Measurements from ENCODE around the gene ENSA. TPM values are rescaled to one million over a fixed set of nuclear protein-coding genes. Genes with fewer than 3 reads are reported as not detected.
A peak's percentile ranks its signal among the peaks of the same experiment; 100 is the strongest.
"Not testable (repeated sequence)": the region's sequence is repeated elsewhere in the genome, so short reads cannot be mapped to it uniquely, and the experiment has no call there.

Gene ENSA
- total RNA-seq, 1 experiment from 2014 or later = 194 TPM

DNA sequence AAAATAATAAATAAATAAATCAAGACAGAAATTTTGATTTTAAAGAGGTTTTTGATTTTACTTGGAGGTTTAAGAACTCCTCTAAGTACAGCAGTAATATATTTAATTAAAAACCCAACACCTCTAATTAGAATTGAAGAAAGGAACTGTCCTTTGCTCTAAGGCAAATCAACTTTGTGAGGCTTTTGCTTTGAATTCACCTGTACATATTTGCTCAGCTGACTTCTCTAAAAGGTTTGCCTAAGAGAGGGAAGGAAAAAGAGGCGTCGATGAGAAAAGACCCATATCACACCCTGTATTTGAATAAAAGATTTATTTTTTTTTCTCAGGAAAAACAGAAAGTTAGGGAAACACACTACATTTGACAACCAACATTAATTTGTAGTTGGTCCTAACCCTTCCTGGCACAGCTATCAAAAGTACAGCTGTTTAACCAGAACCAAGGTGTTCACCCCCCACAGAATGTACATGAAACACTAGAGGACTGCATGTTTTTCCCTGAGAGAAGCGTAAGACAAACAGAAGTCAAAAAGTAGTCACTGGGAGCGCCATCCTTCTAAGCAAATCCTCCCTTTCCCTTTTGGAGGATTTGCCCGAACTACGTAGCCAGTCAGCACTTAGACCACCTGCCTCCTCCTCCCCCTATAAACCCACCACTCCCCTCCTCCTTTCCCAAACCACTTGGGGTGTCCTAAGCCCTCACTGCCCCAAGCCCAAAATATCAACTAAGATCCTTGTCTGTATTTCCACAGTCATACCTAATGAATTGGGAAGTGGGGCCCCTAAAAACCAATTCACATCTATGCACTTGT, 54.9 kb downstream of the ENSA start:
- Histone ChIP-seq H3F3A (ENCODE audit: low read length, unreplicated experiment) (peaks cover 31% of the 10 kb centered on the region), H3K9me2 (replicated peaks; ENCODE audit: low read length) (no peaks in the 10 kb centered on the region), H4K20me1 (ENCODE audit: low read length) (peaks cover 64% of the 10 kb centered on the region), H3K27me3 (ENCODE audit: low read length) (no peaks in the 10 kb centered on the region), H2AFZ (ENCODE audit: low read length) (no peak overlapping the region), H3K79me2 (ENCODE audit: low read length) (peaks cover 92% of the 10 kb centered on the region), H3K4me2 (ENCODE audit: low read length) (peak overlapping the region; percentile 92), H3K9me3 (ENCODE audit: low read length) (no peaks in the 10 kb centered on the region), H3K4me1 (ENCODE audit: insufficient read depth, low read length) (peaks cover 36% of the 10 kb centered on the region), H3K27ac (ENCODE audit: low read length) (peak overlapping the region; percentile 2; the same call in 1 of the 2 replicates), H3K9ac (ENCODE audit: low read length) (no peak overlapping the region), H3K36me3 (ENCODE audit: low read depth, low read length) (peaks cover 68% of the 10 kb centered on the region), H3K4me3 (ENCODE audit: low read length) (peak overlapping the region; percentile 93)
- no TSS peak for BruUV-seq (replicated peaks)
- CTCF ChIA-PET = no interaction called here
- POLR2A ChIA-PET (ENCODE audit: unreplicated experiment) = interaction anchor here (0.5 kb wide), 1 partner anchor 335 kb away, joined by 9 read pairs; no protein-coding TSS in a partner anchor
- TF ChIP-seq EZH2phosphoT487 (IDR thresholded peaks at IDR 0.05; ENCODE audit: borderline replicate concordance, low read length) = no peak
- TF ChIP-seq, protein P1, sequence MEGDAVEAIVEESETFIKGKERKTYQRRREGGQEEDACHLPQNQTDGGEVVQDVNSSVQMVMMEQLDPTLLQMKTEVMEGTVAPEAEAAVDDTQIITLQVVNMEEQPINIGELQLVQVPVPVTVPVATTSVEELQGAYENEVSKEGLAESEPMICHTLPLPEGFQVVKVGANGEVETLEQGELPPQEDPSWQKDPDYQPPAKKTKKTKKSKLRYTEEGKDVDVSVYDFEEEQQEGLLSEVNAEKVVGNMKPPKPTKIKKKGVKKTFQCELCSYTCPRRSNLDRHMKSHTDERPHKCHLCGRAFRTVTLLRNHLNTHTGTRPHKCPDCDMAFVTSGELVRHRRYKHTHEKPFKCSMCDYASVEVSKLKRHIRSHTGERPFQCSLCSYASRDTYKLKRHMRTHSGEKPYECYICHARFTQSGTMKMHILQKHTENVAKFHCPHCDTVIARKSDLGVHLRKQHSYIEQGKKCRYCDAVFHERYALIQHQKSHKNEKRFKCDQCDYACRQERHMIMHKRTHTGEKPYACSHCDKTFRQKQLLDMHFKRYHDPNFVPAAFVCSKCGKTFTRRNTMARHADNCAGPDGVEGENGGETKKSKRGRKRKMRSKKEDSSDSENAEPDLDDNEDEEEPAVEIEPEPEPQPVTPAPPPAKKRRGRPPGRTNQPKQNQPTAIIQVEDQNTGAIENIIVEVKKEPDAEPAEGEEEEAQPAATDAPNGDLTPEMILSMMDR (conservative IDR thresholded peaks at IDR 0.05; ENCODE audit: low read depth, low read length) = no peak
- no peak for TF ChIP-seq EZH2 (IDR thresholded peaks at IDR 0.05; ENCODE audit: low read length, unreplicated experiment)
- intact Hi-C loops (cut with micrococcal nuclease) = loop anchor here (5.0 kb wide), 1 partner anchor 238 kb away; no protein-coding TSS in a partner anchor
- ATAC-seq (no peak), DNase-seq (no peak)

DNA sequence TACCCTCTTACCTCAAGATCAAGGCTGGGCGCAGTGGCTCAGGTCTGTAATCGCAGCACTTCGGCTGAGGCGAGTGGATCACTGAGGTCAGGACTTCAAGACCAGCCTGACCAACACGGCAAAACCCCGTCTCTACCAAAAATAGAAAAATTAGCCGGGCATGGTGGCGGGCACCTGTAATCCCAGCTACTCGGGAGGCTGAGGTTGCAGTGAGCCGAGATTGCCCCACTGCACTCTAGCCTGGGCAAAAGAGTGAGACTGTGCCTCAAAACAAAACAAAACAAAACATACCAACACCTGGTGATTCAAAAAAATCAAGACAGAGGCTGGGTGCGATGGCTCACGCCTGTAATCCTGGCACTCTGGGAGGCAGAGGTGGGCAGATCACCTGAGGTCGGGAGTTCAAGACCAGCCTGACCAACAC, 55.8 kb downstream of the ENSA start:
- DNase-seq; H3K9me3 ChIP-seq (ENCODE audit: low read length); H3K9me2 ChIP-seq (replicated peaks; ENCODE audit: low read length); intact Hi-C loops (cut with micrococcal nuclease); ATAC-seq; CTCF ChIA-PET; H3K4me2 ChIP-seq (ENCODE audit: low read length); H3K27me3 ChIP-seq (ENCODE audit: low read length); H3K9ac ChIP-seq (ENCODE audit: low read length); H2AFZ ChIP-seq (ENCODE audit: low read length); BruUV-seq (replicated peaks); H3K4me3 ChIP-seq (ENCODE audit: low read length): not testable (repeated sequence)
- peaks cover 31% of the 10 kb centered on the region for H3F3A ChIP-seq (ENCODE audit: low read length, unreplicated experiment)
- 0 out of 2 replicates have a peak overlapping the region, but pooled peaks have one; percentile 0 for H3K27ac ChIP-seq (ENCODE audit: low read length)
- H4K20me1 ChIP-seq (ENCODE audit: low read length) = peaks cover 60% of the 10 kb centered on the region
- H3K36me3 ChIP-seq (ENCODE audit: low read depth, low read length) = peaks cover 65% of the 10 kb centered on the region
- peaks cover 44% of the 10 kb centered on the region for H3K4me1 ChIP-seq (ENCODE audit: insufficient read depth, low read length)
- POLR2A ChIA-PET (ENCODE audit: unreplicated experiment) = interaction anchor here (1.1 kb wide), 1 partner anchor 11 kb away, joined by 3 read pairs; no protein-coding TSS in a partner anchor
- H3K79me2 ChIP-seq (ENCODE audit: low read length) = peaks cover 85% of the 10 kb centered on the region

DNA sequence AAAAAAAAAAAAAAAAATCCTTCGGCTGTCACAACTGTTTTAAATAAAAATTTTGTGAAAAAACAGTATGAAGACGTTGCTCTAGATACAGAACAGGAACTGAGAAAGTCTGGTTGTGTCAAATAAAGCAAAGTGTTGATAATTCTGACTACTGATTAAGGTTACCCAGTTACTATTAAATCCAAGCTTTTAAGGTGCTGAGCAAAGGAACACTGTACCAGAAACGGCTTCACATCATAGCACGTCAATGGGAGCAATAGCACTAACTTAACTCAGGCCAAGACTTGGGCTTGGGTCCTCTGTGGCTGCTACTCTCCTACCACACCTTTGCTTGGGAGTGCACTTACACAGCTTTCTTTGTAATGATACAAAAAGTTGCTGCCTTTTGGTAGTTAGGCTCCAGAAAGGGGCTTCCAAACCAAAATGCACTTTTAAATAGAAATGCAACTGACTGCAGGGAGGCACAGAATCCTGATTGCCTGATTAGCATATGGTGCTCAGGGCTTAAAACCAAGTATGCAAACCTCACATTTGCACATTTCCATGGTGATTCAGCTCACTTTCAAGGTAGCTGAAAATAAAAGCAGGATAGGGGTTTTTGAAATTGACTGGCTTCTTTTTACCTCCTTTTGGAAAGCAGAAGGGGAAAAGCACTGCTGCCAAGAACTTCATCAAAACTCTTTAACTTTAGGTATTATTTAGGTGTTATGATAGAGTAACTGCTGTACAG, 56.3 kb downstream of the ENSA start:
- TF ChIP-seq EZH2 (IDR thresholded peaks at IDR 0.05; ENCODE audit: low read length, unreplicated experiment) = no peak
- no peak for TF ChIP-seq EZH2phosphoT487 (IDR thresholded peaks at IDR 0.05; ENCODE audit: borderline replicate concordance, low read length)
- TF ChIP-seq, protein P1 (conservative IDR thresholded peaks at IDR 0.05; ENCODE audit: low read depth, low read length) = no peak
- ATAC-seq (no peak), DNase-seq (no peak)
- no peaks in the 10 kb centered on the region for H3K9me2 ChIP-seq (replicated peaks; ENCODE audit: low read length)
- H3K79me2 ChIP-seq (ENCODE audit: low read length) = peaks cover 80% of the 10 kb centered on the region
- H2AFZ ChIP-seq (ENCODE audit: low read length) = no peak overlapping the region
- H3K9ac ChIP-seq (ENCODE audit: low read length) = no peak overlapping the region
- CTCF ChIA-PET = no interaction called here
- H3K4me1 ChIP-seq (ENCODE audit: insufficient read depth, low read length) = peaks cover 50% of the 10 kb centered on the region
- POLR2A ChIA-PET (ENCODE audit: unreplicated experiment) = interaction anchor here (0.6 to 1.1 kb wide), 3 partner anchors 10 to 202 kb away, joined by 3 to 10 read pairs (median 5); no protein-coding TSS in a partner anchor
- peaks cover 59% of the 10 kb centered on the region for H3K36me3 ChIP-seq (ENCODE audit: low read depth, low read length)
- H3K27ac ChIP-seq (ENCODE audit: low read length) = 0 out of 2 replicates have a peak overlapping the region, but pooled peaks have one; percentile 0
- peaks cover 57% of the 10 kb centered on the region for H4K20me1 ChIP-seq (ENCODE audit: low read length)
- peaks cover 30% of the 10 kb centered on the region for H3F3A ChIP-seq (ENCODE audit: low read length, unreplicated experiment)
- no peaks in the 10 kb centered on the region for H3K27me3 ChIP-seq (ENCODE audit: low read length)
- no peaks in the 10 kb centered on the region for H3K9me3 ChIP-seq (ENCODE audit: low read length)
- intact Hi-C loops (cut with micrococcal nuclease) = no loop called here
- no peak overlapping the region for H3K4me3 ChIP-seq (ENCODE audit: low read length)
- no TSS peak for BruUV-seq (replicated peaks)
- no peak overlapping the region for H3K4me2 ChIP-seq (ENCODE audit: low read length)
